IPS DF 4.7 (cell line): ENCODE measurements around the gene BLVRB.
"Not testable (repeated sequence)": the region's sequence is repeated elsewhere in the genome, so short reads cannot be mapped to it uniquely, and the experiment has no call there.

Source experiments
- DNase-seq: peaks from one replicate; pipeline ENCODE4 v3.0.0-alpha.2; 2013; ENCODE audit warnings: low spot score; ENCODE audit errors: extremely low read depth

Gene BLVRB

GRCh38 chr19:40450664-40451063 is 14.9 kb downstream of the BLVRB start:
- no peak for DNase-seq

- no peak for DNase-seq
Observed at GRCh38 chr19:40449506-40449905, 16.0 kb downstream of the BLVRB start.

DNA sequence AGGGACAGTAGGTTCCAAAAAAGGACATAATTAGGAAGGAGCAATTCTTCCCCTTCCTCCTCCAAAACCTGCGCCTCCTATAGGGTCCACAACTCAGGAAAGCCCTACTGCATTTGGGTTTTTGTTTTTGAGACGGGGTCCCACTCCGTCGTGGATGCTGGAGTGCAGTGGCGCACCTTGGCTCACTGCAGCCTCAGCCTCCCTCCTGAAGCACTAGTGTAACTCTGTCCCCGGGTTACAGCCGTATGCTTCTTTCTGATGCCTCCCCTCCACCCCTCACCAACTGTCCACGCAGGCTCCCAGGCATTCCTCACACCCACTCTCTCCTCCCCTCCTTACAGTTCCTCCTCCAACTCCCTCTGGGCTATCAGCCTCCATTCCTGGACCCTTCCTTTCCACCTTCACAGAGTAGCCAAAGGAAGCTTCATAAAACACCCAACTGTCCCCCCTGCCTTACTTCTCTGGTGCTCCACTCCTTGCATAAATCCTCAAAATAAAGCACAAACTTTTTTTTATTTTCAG is 19.2 kb downstream of the BLVRB start:
- no peak for DNase-seq

DNA sequence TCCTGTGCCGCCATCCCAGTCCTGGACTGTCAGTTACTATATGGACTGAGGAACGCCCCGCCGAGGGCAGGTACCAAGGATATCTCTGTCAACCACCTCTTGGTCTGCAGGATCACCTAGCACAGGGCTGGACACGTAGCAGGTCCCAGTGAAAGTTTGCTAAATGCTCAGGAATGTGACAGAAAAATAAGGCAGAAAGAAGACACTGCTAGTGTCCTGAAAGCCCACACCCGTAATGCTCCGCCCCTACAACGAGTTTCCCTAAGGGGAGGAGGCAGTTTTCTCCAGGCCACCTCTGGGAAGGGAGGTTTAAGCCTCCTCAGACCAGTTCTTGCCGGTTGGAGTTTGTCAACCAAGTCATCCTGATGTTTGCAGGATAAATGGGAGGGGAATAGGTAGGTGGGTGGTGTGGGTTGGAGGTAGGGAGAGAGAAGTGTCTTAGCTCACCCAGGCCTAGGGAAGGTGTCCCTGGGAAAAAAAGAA is 19.7 kb downstream of the BLVRB start:
- DNase-seq = no peak

DNA sequence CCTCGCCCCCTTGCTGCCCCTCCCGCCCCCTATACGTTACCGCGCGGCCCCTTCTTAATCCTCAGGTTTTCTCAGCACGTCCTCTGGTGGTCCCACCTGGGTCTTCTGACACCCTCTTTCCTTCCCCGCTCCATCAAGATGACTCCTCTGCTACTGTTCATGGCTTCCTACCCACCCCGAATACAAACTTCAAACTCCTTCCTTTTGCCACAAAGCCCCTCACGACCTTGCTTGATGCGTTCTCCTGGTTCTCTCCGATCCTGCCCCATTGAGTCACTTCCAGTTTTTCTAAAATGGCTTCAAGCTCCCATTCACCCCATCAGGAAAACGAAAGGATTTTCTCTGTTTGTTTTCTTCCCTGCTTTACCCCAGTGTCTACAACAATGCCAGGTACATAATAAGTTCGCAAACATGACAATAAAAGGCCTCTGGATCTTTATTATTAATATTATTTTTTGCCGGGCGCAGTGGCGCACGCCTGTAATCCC is 20.7 kb downstream of the BLVRB start:
- no peak for DNase-seq

GRCh38 chr19:40444000-40444824 is 21.3 kb downstream of the BLVRB start, which contains the start of gene SERTAD3:
SERTAD3 (minus strand) TSS chr19:40444335; CDS start chr19:40442080, 2,255 bp downstream.
- DNase-seq = no peak

DNA sequence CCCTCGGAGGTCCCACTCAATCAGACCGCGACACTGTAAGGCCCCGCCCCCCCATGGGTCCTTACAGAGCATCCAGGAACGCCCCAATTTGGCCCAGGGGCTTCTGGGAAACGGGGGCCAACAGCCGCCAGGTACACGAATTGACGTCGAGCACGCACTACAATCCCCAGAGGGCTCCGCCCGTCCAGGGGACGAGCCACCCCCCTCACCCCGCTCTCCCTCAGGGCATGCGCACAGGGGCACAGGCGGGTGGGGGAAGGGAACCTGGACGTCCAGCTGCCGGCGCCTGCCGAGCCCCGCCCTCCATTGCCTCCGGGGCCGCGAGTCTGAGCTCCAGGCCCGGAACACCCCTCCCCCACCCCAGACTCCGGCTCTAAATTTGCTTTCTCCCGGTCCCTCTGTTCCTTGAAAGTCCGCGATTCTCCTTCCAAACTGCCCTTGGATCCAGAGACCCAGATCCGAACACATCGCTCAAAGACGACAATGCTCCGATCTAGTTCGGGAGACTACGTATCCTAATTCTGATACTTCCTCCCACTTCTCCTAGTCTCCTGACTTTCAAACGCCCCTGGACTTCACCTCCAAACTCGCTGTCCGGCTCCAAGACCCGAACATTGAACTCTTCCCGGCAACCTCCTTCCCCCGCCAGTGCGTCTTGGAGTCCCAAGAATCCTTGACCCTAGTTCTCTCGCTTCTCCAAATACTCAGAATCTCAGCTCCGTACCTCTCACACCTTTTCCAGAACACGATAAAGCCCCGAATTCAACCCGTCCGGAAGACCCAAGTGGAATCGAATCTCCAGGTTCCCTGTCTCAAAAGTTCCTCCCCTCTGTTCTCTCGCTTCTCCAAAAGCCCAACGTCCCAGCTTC is 22.2 kb downstream of the BLVRB start:
- peak; percentile 95 for DNase-seq

DNA sequence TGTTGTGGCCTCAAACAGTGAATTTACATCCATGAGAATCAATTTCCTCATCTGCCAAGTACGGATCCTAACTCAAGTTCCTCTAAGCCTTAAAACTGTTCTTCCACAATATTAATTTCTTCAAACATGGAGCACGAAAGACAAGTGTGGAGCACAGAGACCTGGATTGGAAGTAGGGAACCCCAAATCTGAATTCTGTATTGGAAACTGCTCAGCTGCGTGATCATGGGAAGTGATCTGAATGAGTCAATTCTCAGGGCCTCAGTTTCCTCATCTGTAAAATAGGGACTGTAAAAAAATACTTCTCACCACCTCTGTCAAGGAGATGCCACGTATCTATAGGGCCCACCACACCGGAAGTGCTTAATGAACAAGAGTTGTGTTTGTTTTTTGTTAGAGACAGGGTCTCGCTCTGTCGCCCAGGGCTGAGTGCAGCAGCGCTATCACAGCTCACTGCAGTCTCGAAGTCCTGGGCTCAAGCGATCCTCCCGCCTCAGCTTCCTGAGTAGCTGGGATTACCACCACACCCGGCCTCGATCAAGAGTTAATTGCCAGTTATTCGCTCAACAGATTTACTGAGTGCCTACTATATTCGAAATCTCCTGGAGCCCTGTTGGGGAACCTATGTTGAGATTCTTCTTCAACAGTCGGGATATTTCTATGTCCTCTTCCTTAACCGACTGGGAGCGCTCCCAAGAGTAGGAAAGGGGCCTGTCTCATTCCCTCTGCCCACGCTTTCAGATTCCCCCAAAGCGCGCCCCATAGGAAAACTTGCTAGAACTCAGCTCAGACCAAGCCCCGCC is 23.0 kb downstream of the BLVRB start:
- no peak for DNase-seq

DNA sequence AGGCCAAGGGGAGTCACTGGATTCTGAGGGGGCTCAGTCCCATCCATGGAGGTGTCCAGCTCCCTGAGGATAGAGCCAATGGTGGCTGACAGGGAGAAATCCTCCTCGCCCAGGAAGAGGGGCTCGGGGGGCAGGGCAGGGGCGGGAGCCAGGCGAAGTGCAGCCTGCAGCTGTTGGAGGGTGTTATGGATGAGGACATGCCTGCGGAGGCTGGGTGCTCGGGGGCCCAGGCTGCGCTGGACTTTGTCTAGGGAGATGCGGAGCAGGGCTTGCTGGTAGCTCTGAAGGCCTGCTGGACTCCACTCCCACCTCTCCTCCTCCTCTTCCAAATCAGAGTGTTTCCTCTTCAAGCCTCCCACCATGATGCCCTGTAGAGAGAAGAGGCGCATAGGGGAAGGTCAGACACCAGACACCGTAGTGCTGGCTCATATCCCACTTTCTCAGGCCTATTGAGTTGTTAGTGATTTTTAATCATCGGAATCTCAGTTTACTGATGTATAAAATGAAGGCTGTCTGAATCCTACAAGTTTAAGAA is 23.8 kb downstream of the BLVRB start:
- no peak for DNase-seq

DNA sequence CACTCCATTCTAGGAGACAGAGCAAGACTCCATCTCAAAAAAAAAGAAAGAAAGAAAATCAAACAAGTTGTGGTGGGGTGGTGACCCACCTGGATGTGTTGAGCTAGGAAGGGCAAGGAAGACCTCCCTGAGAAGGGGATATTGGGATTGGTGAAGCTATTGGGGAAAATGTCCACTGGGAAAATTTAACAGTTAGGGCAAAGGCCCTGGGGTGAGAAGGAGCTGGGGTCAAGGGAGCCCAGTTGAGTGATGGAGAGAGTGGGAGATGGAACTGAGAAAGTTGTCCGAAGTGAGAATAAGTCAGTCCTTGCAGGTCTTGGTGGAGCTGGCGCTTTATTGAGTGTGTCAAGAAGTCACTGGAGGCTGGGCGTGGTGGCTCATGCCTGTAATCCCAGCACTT is 27.3 kb downstream of the BLVRB start:
- no peak for DNase-seq

DNA sequence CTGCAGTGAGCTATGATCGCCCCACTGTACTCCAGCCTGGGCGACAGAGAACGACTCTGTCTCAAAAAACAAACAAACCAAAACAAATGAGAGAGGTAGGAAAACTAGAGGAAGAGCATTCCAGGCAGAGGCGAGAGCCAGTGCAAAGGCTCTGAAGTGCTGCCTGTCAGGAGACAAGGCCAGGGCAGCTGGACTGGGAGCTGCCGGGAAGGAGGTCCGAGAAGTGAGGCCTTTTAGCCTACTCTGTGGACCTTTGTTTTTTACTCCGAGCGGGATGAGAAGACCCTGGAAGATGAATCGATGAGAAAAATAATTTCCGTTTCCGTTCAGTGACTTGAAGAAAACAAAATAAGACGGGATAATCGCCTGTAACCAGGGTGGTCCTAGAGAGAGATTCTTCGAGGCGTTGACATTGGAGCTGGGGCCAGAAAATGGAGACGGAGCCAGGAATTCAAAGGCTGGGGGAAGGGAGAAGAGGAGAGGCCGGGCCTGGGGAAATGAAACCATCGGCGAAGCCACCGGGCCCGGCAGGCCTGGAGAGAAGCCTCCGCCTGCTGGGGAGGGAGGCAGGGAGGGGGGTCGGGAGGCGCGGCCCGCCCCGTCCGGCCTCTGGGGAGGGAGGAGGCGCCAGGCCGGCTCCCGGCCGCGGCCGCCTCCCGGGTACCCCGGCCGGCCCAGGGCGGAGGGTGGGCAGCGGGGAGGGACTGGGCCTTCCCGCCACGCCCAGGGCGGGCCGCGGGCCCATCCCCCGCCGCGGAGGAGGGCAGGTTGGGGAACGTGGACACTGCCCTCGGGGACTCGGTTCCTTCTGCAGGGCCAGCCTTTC is 31.9 kb downstream of the BLVRB start:
- DNase-seq = no peak

DNA sequence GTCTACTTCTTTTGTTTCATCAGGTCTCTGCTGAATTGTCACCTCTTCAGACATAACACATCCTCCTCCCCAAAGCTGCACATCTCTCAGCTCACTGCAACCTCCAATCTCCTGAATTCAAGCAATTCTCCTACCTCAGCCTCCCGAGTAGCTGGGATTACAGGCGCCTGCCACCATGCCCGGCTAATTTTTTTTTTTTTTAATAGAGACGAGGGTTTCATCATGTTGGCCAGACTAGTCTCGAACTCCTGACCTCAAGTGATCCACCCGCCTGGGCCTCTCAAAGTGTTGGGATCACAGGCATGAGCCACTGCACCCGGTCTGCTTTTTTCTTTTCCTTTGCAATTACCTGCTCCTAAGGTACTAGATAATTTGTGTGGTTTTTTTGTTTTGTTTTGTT is 32.8 kb downstream of the BLVRB start:
- DNase-seq = not testable (repeated sequence)

- no peak for DNase-seq
Observed at GRCh38 chr19:40431698-40432097, 33.8 kb downstream of the BLVRB start.

DNA sequence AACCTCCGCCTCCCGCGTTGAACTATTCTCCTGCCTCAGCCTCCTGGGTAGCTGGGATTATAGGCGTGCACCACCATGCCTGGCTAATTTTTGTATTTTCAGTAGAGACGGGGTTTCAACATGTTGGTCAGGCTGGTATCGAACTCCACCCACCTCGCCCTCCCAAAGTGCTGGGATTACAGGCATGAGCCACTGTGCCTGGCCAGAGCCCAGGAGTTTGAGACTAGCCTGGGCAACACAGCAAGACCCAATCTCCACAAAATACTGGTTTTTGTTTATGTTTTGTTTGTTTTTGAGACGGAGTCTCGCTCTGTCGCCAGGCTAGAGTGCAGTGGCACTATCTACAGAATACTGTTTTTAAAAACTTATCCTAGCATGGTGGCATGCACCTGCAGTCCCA is 35.3 kb downstream of the BLVRB start:
- DNase-seq = not testable (repeated sequence)

DNA sequence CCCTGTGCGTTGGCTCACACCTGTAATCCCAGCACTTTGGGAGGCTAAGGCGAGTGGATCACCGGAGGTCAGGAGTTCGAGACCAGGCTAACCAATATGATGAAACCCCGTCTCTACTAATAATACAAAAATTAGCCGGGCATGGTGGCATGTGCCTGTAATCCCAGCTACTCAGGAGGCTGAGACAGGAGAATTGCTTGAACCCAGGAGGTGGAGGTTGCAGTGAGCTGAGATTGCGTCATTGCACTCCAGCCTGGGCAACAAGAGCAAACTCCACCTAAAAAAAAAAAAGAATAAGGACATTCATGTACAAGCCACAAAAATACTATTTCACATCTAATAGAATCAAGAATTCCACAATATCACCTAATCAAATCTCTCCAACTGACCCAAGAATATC is 37.3 kb downstream of the BLVRB start:
- not testable (repeated sequence) for DNase-seq

- no peak for DNase-seq
Observed at GRCh38 chr19:40425450-40426287, 39.9 kb downstream of the BLVRB start, which contains the start of gene SERTAD1. SERTAD1 (minus strand) TSS chr19:40425992; CDS start chr19:40423546, 2,446 bp downstream.

DNA sequence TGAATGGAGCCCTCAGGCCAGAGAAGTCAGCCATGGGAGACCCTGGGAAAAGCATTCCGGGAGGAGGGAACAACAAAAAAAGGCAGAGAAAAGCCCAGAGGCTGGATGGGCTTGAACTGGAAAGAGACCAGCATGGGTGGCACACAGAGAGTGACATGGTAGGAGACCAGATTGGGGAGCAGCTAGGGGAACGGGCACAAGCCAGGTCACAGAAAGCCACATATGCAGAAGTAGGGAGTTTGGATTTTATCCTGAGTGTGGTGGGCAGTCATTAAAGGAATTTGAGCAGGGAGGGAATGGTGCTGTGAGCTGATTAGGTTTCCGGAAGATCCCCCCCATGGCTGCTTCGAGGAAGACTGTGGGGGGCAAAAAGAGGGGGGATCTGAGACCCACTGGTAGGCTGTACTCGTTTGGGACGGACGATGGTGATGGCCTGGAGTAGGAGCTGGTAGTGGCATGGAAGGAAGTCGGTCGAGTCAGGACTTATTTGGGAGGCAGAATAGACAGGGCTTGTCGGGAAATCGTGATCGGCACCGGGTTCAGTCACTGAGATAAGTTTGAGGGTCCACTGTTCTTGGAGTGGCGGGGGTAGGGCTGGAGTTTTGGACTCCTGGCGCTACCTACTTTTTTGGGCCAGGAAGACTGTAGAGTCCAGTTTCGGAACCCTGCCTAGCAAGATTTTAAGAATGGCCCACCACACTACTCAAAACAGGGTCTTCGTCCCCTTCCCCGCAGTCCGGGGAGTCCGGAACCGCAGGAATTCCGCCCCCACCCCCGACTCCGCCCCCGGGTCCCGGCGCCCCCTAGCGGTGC is 40.7 kb downstream of the BLVRB start:
- DNase-seq = no peak

DNA sequence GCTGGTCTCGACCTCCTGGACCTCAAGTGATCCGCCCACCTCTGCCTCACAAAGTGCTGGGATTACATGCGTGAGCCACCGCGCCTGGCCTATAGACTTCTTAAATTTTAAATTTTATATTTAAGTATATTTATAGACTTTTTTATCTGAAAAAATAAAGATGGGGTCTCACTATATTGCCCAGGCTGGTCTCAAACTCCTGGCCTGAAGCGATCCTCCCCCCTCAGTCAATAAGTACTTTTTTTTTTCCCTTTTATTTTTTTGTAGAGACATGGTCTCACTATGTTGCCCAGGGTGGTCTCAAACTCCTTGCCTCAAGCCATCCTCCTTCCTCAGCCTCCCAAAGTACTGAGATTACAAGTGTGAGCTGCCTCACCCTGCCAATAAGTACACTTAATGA is 41.6 kb downstream of the BLVRB start:
- no peak for DNase-seq
